Lung (tissue), 12 donors: ENCODE data around the gene NSUN7. TPM values are rescaled to one million over a fixed set of nuclear protein-coding genes. Genes with fewer than 3 reads are reported as not detected.

Experiments used
- ATAC-seq: fragments of 200-7000 bp; cut with Tn5 transposase; one replicate; pipeline ENCODE4 v1.9.1; 2020; ENCODE audit warnings: moderate number of reproducible peaks; ENCODE audit not compliant: insufficient read depth, low FRiP score
- DNase-seq, 3 donors: peaks; one replicate each; pipeline ENCODE4 v3.0.0-alpha.2; 2013 to 2017
- H3K27ac ChIP-seq, 2 donors: one replicate each; pipeline ENCODE4 v1.5.1; 2013; ENCODE audit warnings: mild to moderate bottlenecking in 2 of 2, moderate library complexity in 2 of 2, control low read depth in 1 of 2, inconsistent platforms in 1 of 2, low read depth in 1 of 2, low read length in 1 of 2
- H3K27me3 ChIP-seq, 3 donors: one replicate each; pipeline ENCODE4 v1.5.1; 2013; ENCODE audit warnings: low read length in 2 of 3; ENCODE audit not compliant: control insufficient read depth in 3 of 3, insufficient read depth in 3 of 3
- H3K36me3 ChIP-seq, 4 donors: one replicate each; pipeline ENCODE4 v1.5.1; 2013; ENCODE audit warnings: low read length in 4 of 4, mild to moderate bottlenecking in 1 of 4, moderate library complexity in 1 of 4; ENCODE audit not compliant: control insufficient read depth in 4 of 4, insufficient read depth in 4 of 4
- H3K4me1 ChIP-seq, 5 donors: one replicate each; pipeline ENCODE4 v1.5.1; 2013; ENCODE audit warnings: low read length in 5 of 5, mild to moderate bottlenecking in 2 of 5, moderate library complexity in 1 of 5; ENCODE audit not compliant: control insufficient read depth in 5 of 5, insufficient read depth in 5 of 5
- H3K4me3 ChIP-seq: one replicate; pipeline ENCODE4 v1.5.1; 2013; ENCODE audit warnings: mild to moderate bottlenecking, control low read depth, moderate library complexity
- H3K9ac ChIP-seq, 2 donors: one replicate each; pipeline ENCODE4 v1.5.1; 2013; ENCODE audit warnings: low read length in 2 of 2, control low read depth in 1 of 2; ENCODE audit not compliant: insufficient read depth in 1 of 2
- H3K9me3 ChIP-seq, 4 donors: one replicate each; pipeline ENCODE4 v1.5.1; 2013; ENCODE audit warnings: low read length in 3 of 4, mild to moderate bottlenecking in 1 of 4, moderate library complexity in 1 of 4; ENCODE audit not compliant: control insufficient read depth in 4 of 4, insufficient read depth in 3 of 4
- CTCF ChIP-seq: IDR thresholded peaks from 2 replicates; pipeline ENCODE4 v1.5.1; 2012; ENCODE audit warnings: mild to moderate bottlenecking; ENCODE audit errors: control extremely low read depth, extremely low read depth
- WGBS, 2 donors: extraction: QIAGEN DNeasy Blood & Tissue Kit; methylation state at CpG; one replicate each; pipeline ENCODE4 v1.1.7; 2013; 5-methylcytosine and 5-hydroxymethylcytosine counted together
- polyA plus RNA-seq, 2 donors: library from polyadenylated mRNA; stranded (reverse); fragments of 200-250 nt; gene quantifications; one replicate each; pipeline ENCODE4 v1.2.1, GENCODE V29; 2013
- total RNA-seq, 2 donors: library from RNA; depleted of rRNA in 1 of 2; stranded (reverse); fragments of >200 nt in 1 of 2; gene quantifications; one replicate each; pipeline ENCODE4 v1.2.1, GENCODE V29; 2014 to 2021
- donor health status: control.
- donor health status: control.
- donor health status: Bipolar disorder and iron deficiency.
- donor health status: healthy.
- donor health status: DM: yes; HTN: yes; CAD: no.

Gene NSUN7
- total and polyA plus RNA-seq, 4 donors, result 6.5 to 20.5 (median 11.2) TPM

GRCh38 chr4:40800064-40800463, 50.3 kb downstream of the NSUN7 start:
- no peaks in the 10 kb centered on the region for H3K36me3 ChIP-seq
- H3K4me3 ChIP-seq, result no peak overlapping the region
- H3K27ac ChIP-seq, result no peak overlapping the region
- DNase-seq (no peak), ATAC-seq (no peak)
- H3K4me1 ChIP-seq, result no peaks in the 10 kb centered on the region
- no peaks in the 10 kb centered on the region for H3K9me3 ChIP-seq
- 67 to 74% methylated on average over 3 of the region's 3 CpGs for WGBS, 2 donors
- H3K27me3 ChIP-seq, result peaks cover 0 to 3% (median 0%) of the 10 kb centered on the region in 3 donors
- TF ChIP-seq CTCF, result no peak
- no peak overlapping the region for H3K9ac ChIP-seq

- 92 to 95% methylated on average over 2 of the region's 2 CpGs for WGBS, 2 donors
- H3K27ac ChIP-seq, result no peak overlapping the region
These were observed 54.8 kb downstream of the NSUN7 start for GRCh38 chr4:40804598-40804997.

GRCh38 chr4:40808926-40809457, 59.2 kb downstream of the NSUN7 start:
- peaks cover 2 to 4% (median 3%) of the 10 kb centered on the region in 4 donors for H3K36me3 ChIP-seq
- H3K9ac ChIP-seq, result no peak overlapping the region
- peaks cover 0 to 3% (median 0%) of the 10 kb centered on the region in 5 donors for H3K4me1 ChIP-seq
- no peaks in the 10 kb centered on the region for H3K27me3 ChIP-seq
- TF ChIP-seq CTCF, result no peak
- peaks cover 0 to 1% (median 0%) of the 10 kb centered on the region in 4 donors for H3K9me3 ChIP-seq
- ATAC-seq (no peak), DNase-seq (no peak)
- 90% methylated on average over 8 of the region's 8 CpGs for WGBS, 2 donors
- H3K4me3 ChIP-seq, result no peak overlapping the region
- no peak overlapping the region for H3K27ac ChIP-seq

More at GRCh38 chr4:40804598-40804997, 54.8 kb downstream of the NSUN7 start:
- Histone ChIP-seq H3K36me3 (no peaks in the 10 kb centered on the region), H3K4me3 (no peak overlapping the region), H3K27me3 (peaks cover 0 to 3% (median 0%) of the 10 kb centered on the region in 3 donors), H3K9ac (no peak overlapping the region), H3K9me3 (peaks cover 0 to 1% (median 0%) of the 10 kb centered on the region in 4 donors), H3K4me1 (no peaks in the 10 kb centered on the region)
- no peak for ATAC-seq
- no peak for TF ChIP-seq CTCF
- DNase-seq, result no peak

- peak; percentile 79 for ATAC-seq
- no peak for TF ChIP-seq CTCF
These were observed 62.2 kb downstream of the NSUN7 start for GRCh38 chr4:40811956-40812355.

More at GRCh38 chr4:40811956-40812355, 62.2 kb downstream of the NSUN7 start:
- H3K27me3 ChIP-seq, result no peaks in the 10 kb centered on the region
- H3K4me3 ChIP-seq, result no peak overlapping the region
- H3K36me3 ChIP-seq, result peaks cover 9 to 18% (median 15%) of the 10 kb centered on the region in 4 donors
- no peak overlapping the region for H3K27ac ChIP-seq
- 34 to 52% methylated on average over 7 of the region's 7 CpGs for WGBS, 2 donors
- H3K9ac ChIP-seq, result no peak overlapping the region
- H3K4me1 ChIP-seq, result peaks cover 0 to 3% (median 0%) of the 10 kb centered on the region in 5 donors
- peaks cover 0 to 1% (median 0%) of the 10 kb centered on the region in 4 donors for H3K9me3 ChIP-seq
- no peak for DNase-seq
